ENCODE results near the gene SMTN.
"Not testable (repeated sequence)": the region's sequence is repeated elsewhere in the genome, so short reads cannot be mapped to it uniquely, and the experiment has no call there.

The SMTN gene

GRCh38 chr22:31073545-31074145 lies 7.5 kb upstream of the SMTN start:
- H3K36me3 ChIP-seq (ENCODE audit: control insufficient read depth, insufficient read depth, low read length); H3K4me3 ChIP-seq (ENCODE audit: insufficient read depth, low read depth, low read length, poor library complexity, severe bottlenecking); H3K27me3 ChIP-seq (replicated peaks; ENCODE audit: control insufficient read depth, insufficient read depth, low read length, poor library complexity, severe bottlenecking); DNase-seq; H3K9me3 ChIP-seq (ENCODE audit: control insufficient read depth, low read length); H3K4me1 ChIP-seq (ENCODE audit: control insufficient read depth, insufficient read depth, low read length, poor library complexity, severe bottlenecking); H3K27ac ChIP-seq (ENCODE audit: insufficient read depth, low read length, poor library complexity, severe bottlenecking): not testable (repeated sequence)

GRCh38 chr22:31075961-31076360 lies 5.2 kb upstream of the SMTN start:
- no peak overlapping the region for H3K27ac ChIP-seq (ENCODE audit: insufficient read depth, low read length, poor library complexity, severe bottlenecking)
- peaks cover 3% of the 10 kb centered on the region for H3K4me1 ChIP-seq (ENCODE audit: control insufficient read depth, insufficient read depth, low read length, poor library complexity, severe bottlenecking)
- H3K9me3 ChIP-seq (ENCODE audit: control insufficient read depth, low read length): no peaks in the 10 kb centered on the region
- no peaks in the 10 kb centered on the region for H3K27me3 ChIP-seq (replicated peaks; ENCODE audit: control insufficient read depth, insufficient read depth, low read length, poor library complexity, severe bottlenecking)
- no peak overlapping the region for H3K4me3 ChIP-seq (ENCODE audit: insufficient read depth, low read depth, low read length, poor library complexity, severe bottlenecking)
- DNase-seq: no peak
- H3K36me3 ChIP-seq (ENCODE audit: control insufficient read depth, insufficient read depth, low read length): no peaks in the 10 kb centered on the region

GRCh38 chr22:31077681-31078080 lies 3.4 kb upstream of the SMTN start:
- DNase-seq: no peak
- Histone ChIP-seq H3K27ac (ENCODE audit: insufficient read depth, low read length, poor library complexity, severe bottlenecking) (no peak overlapping the region), H3K4me1 (ENCODE audit: control insufficient read depth, insufficient read depth, low read length, poor library complexity, severe bottlenecking) (peaks cover 16% of the 10 kb centered on the region), H3K27me3 (replicated peaks; ENCODE audit: control insufficient read depth, insufficient read depth, low read length, poor library complexity, severe bottlenecking) (no peaks in the 10 kb centered on the region), H3K4me3 (ENCODE audit: insufficient read depth, low read depth, low read length, poor library complexity, severe bottlenecking) (no peak overlapping the region), H3K36me3 (ENCODE audit: control insufficient read depth, insufficient read depth, low read length) (no peaks in the 10 kb centered on the region), H3K9me3 (ENCODE audit: control insufficient read depth, low read length) (no peaks in the 10 kb centered on the region)

GRCh38 chr22:31078389-31078788 lies 2.7 kb upstream of the SMTN start:
- H3K36me3 ChIP-seq (ENCODE audit: control insufficient read depth, insufficient read depth, low read length); DNase-seq; H3K27me3 ChIP-seq (replicated peaks; ENCODE audit: control insufficient read depth, insufficient read depth, low read length, poor library complexity, severe bottlenecking); H3K27ac ChIP-seq (ENCODE audit: insufficient read depth, low read length, poor library complexity, severe bottlenecking); H3K4me3 ChIP-seq (ENCODE audit: insufficient read depth, low read depth, low read length, poor library complexity, severe bottlenecking); H3K9me3 ChIP-seq (ENCODE audit: control insufficient read depth, low read length): not testable (repeated sequence)
- H3K4me1 ChIP-seq (ENCODE audit: control insufficient read depth, insufficient read depth, low read length, poor library complexity, severe bottlenecking): peaks cover 16% of the 10 kb centered on the region

GRCh38 chr22:31079095-31079642 lies 1.9 kb upstream of the SMTN start:
- Histone ChIP-seq H3K4me1 (ENCODE audit: control insufficient read depth, insufficient read depth, low read length, poor library complexity, severe bottlenecking) (peaks cover 22% of the 10 kb centered on the region), H3K27me3 (replicated peaks; ENCODE audit: control insufficient read depth, insufficient read depth, low read length, poor library complexity, severe bottlenecking) (no peaks in the 10 kb centered on the region)
- no peak for DNase-seq

GRCh38 chr22:31080164-31080847 lies 812 bp upstream of the SMTN start:
- Histone ChIP-seq H3K4me3 (ENCODE audit: insufficient read depth, low read depth, low read length, poor library complexity, severe bottlenecking) (peak overlapping the region; percentile 67), H3K27me3 (replicated peaks; ENCODE audit: control insufficient read depth, insufficient read depth, low read length, poor library complexity, severe bottlenecking) (no peaks in the 10 kb centered on the region), H3K9me3 (ENCODE audit: control insufficient read depth, low read length) (no peaks in the 10 kb centered on the region), H3K36me3 (ENCODE audit: control insufficient read depth, insufficient read depth, low read length) (no peaks in the 10 kb centered on the region), H3K4me1 (ENCODE audit: control insufficient read depth, insufficient read depth, low read length, poor library complexity, severe bottlenecking) (peaks cover 25% of the 10 kb centered on the region), H3K27ac (ENCODE audit: insufficient read depth, low read length, poor library complexity, severe bottlenecking) (no peak overlapping the region)
- DNase-seq: no peak

More at GRCh38 chr22:31079095-31079642, 1.9 kb upstream of the SMTN start:
- Histone ChIP-seq H3K27ac (ENCODE audit: insufficient read depth, low read length, poor library complexity, severe bottlenecking) (no peak overlapping the region), H3K9me3 (ENCODE audit: control insufficient read depth, low read length) (no peaks in the 10 kb centered on the region), H3K36me3 (ENCODE audit: control insufficient read depth, insufficient read depth, low read length) (no peaks in the 10 kb centered on the region), H3K4me3 (ENCODE audit: insufficient read depth, low read depth, low read length, poor library complexity, severe bottlenecking) (no peak overlapping the region)

- Histone ChIP-seq H3K36me3 (ENCODE audit: control insufficient read depth, insufficient read depth, low read length) (no peaks in the 10 kb centered on the region), H3K4me1 (ENCODE audit: control insufficient read depth, insufficient read depth, low read length, poor library complexity, severe bottlenecking) (peaks cover 25% of the 10 kb centered on the region), H3K27ac (ENCODE audit: insufficient read depth, low read length, poor library complexity, severe bottlenecking) (no peak overlapping the region), H3K4me3 (ENCODE audit: insufficient read depth, low read depth, low read length, poor library complexity, severe bottlenecking) (no peak overlapping the region), H3K27me3 (replicated peaks; ENCODE audit: control insufficient read depth, insufficient read depth, low read length, poor library complexity, severe bottlenecking) (no peaks in the 10 kb centered on the region), H3K9me3 (ENCODE audit: control insufficient read depth, low read length) (no peaks in the 10 kb centered on the region)
- DNase-seq: no peak
These were observed 966 bp downstream of the SMTN start for GRCh38 chr22:31081963-31082605.

- Histone ChIP-seq H3K27me3 (replicated peaks; ENCODE audit: control insufficient read depth, insufficient read depth, low read length, poor library complexity, severe bottlenecking) (no peaks in the 10 kb centered on the region), H3K4me3 (ENCODE audit: insufficient read depth, low read depth, low read length, poor library complexity, severe bottlenecking) (no peak overlapping the region), H3K27ac (ENCODE audit: insufficient read depth, low read length, poor library complexity, severe bottlenecking) (no peak overlapping the region), H3K4me1 (ENCODE audit: control insufficient read depth, insufficient read depth, low read length, poor library complexity, severe bottlenecking) (peaks cover 25% of the 10 kb centered on the region), H3K9me3 (ENCODE audit: control insufficient read depth, low read length) (no peaks in the 10 kb centered on the region), H3K36me3 (ENCODE audit: control insufficient read depth, insufficient read depth, low read length) (no peaks in the 10 kb centered on the region)
- peak in 1 of 3 donors; percentile 20 for DNase-seq
These were observed 1.7 kb downstream of the SMTN start for GRCh38 chr22:31082606-31083376.

- no peak for DNase-seq
- Histone ChIP-seq H3K27ac (ENCODE audit: insufficient read depth, low read length, poor library complexity, severe bottlenecking) (no peak overlapping the region), H3K9me3 (ENCODE audit: control insufficient read depth, low read length) (no peaks in the 10 kb centered on the region), H3K27me3 (replicated peaks; ENCODE audit: control insufficient read depth, insufficient read depth, low read length, poor library complexity, severe bottlenecking) (no peaks in the 10 kb centered on the region), H3K4me3 (ENCODE audit: insufficient read depth, low read depth, low read length, poor library complexity, severe bottlenecking) (no peak overlapping the region), H3K4me1 (ENCODE audit: control insufficient read depth, insufficient read depth, low read length, poor library complexity, severe bottlenecking) (peaks cover 25% of the 10 kb centered on the region), H3K36me3 (ENCODE audit: control insufficient read depth, insufficient read depth, low read length) (no peaks in the 10 kb centered on the region)
These were observed 2.3 kb downstream of the SMTN start for GRCh38 chr22:31083377-31083768.

Measured in effector memory CD4-positive, alpha-beta T cell (primary cell).